Measurements from ENCODE around the gene CCND2.

CCND2 gene

GRCh38 chr12:4265280-4265679 lies 8.3 kb upstream of the CCND2 start:
- no peak for TF ChIP-seq REST (IDR thresholded peaks at IDR 0.05; ENCODE audit: low read depth)
- no peak for TF ChIP-seq MAX (IDR thresholded peaks at IDR 0.05)
- no peak for TF ChIP-seq RAD21 (IDR thresholded peaks at IDR 0.05; ENCODE audit: low read depth)
- TF ChIP-seq TCF12 (IDR thresholded peaks at IDR 0.05; ENCODE audit: low read depth) = no peak
- TF ChIP-seq YY1 (IDR thresholded peaks at IDR 0.05; ENCODE audit: low read depth) = no peak
- no peak for TF ChIP-seq NFIC (IDR thresholded peaks at IDR 0.05)
- TF ChIP-seq TAF1 (IDR thresholded peaks at IDR 0.05; ENCODE audit: low read depth) = no peak
- no peak for TF ChIP-seq USF1 (IDR thresholded peaks at IDR 0.05)
- no peak for TF ChIP-seq ZBTB7A (IDR thresholded peaks at IDR 0.05; ENCODE audit: low read depth)

GRCh38 chr12:4266990-4267389 lies 6.6 kb upstream of the CCND2 start:
- TF ChIP-seq CEBPB (IDR thresholded peaks at IDR 0.05) = no peak
- no peak for TF ChIP-seq EGR1 (IDR thresholded peaks at IDR 0.05)
- no peak for TF ChIP-seq FOXM1 (IDR thresholded peaks at IDR 0.05; ENCODE audit: borderline replicate concordance, low read depth)
- TF ChIP-seq ZBTB7A (IDR thresholded peaks at IDR 0.05; ENCODE audit: low read depth) = no peak
- TF ChIP-seq TEAD4 (IDR thresholded peaks at IDR 0.05) = no peak
- no peak for TF ChIP-seq REST (IDR thresholded peaks at IDR 0.05; ENCODE audit: low read depth)
- no peak for TF ChIP-seq RAD21 (IDR thresholded peaks at IDR 0.05; ENCODE audit: low read depth)
- no peak for TF ChIP-seq TAF1 (IDR thresholded peaks at IDR 0.05; ENCODE audit: low read depth)
- no peak for TF ChIP-seq TCF12 (IDR thresholded peaks at IDR 0.05; ENCODE audit: low read depth)
- TF ChIP-seq CREB1 (IDR thresholded peaks at IDR 0.05; ENCODE audit: low read depth) = no peak
- no peak for TF ChIP-seq USF1 (IDR thresholded peaks at IDR 0.05)
- no peak for TF ChIP-seq MAX (IDR thresholded peaks at IDR 0.05)
- TF ChIP-seq EP300 (IDR thresholded peaks at IDR 0.05; ENCODE audit: borderline replicate concordance) = no peak
- no peak for TF ChIP-seq YY1 (IDR thresholded peaks at IDR 0.05; ENCODE audit: low read depth)
- TF ChIP-seq NFIC (IDR thresholded peaks at IDR 0.05) = no peak

GRCh38 chr12:4267704-4268328 lies 5.7 kb upstream of the CCND2 start:
- TF ChIP-seq ZBTB7A (IDR thresholded peaks at IDR 0.05; ENCODE audit: low read depth) (no peak), TAF1 (IDR thresholded peaks at IDR 0.05; ENCODE audit: low read depth) (no peak), USF1 (IDR thresholded peaks at IDR 0.05) (no peak), FOXM1 (IDR thresholded peaks at IDR 0.05; ENCODE audit: borderline replicate concordance, low read depth) (no peak), CREB1 (IDR thresholded peaks at IDR 0.05; ENCODE audit: low read depth) (no peak), TEAD4 (IDR thresholded peaks at IDR 0.05) (no peak), NFIC (IDR thresholded peaks at IDR 0.05) (no peak), YY1 (IDR thresholded peaks at IDR 0.05; ENCODE audit: low read depth) (no peak), MAX (IDR thresholded peaks at IDR 0.05) (no peak), EGR1 (IDR thresholded peaks at IDR 0.05) (no peak)

GRCh38 chr12:4268329-4269181 lies 5.0 kb upstream of the CCND2 start:
- TF ChIP-seq USF1 (IDR thresholded peaks at IDR 0.05) (no peak), EP300 (IDR thresholded peaks at IDR 0.05; ENCODE audit: borderline replicate concordance) (no peak), EGR1 (IDR thresholded peaks at IDR 0.05) (no peak), YY1 (IDR thresholded peaks at IDR 0.05; ENCODE audit: low read depth) (no peak), CEBPB (IDR thresholded peaks at IDR 0.05) (no peak), TCF12 (IDR thresholded peaks at IDR 0.05; ENCODE audit: low read depth) (peak; percentile 16; the same call in 1 of the 2 replicates), RAD21 (IDR thresholded peaks at IDR 0.05; ENCODE audit: low read depth) (no peak), REST (IDR thresholded peaks at IDR 0.05; ENCODE audit: low read depth) (no peak)

Data from Ishikawa (cell line).